Measurements from ENCODE around the gene B4GALNT3. TPM values are rescaled to one million over a fixed set of nuclear protein-coding genes. Genes with fewer than 3 reads are reported as not detected.
A peak's percentile ranks its signal among the peaks of the same experiment; 100 is the strongest.

Gene B4GALNT3
- polyA plus RNA-seq, 2 of the 4 experiments (the other 2 are of a cell fraction), result 0.43 to 0.53 TPM

- Histone ChIP-seq H3K4me2 (no peak overlapping the region), H3K9me3 (no peaks in the 10 kb centered on the region), H3K4me1 (peaks cover 9% of the 10 kb centered on the region; the same call in 2 of the 3 replicates), H3K27ac (peak overlapping the region in 1 of 2 experiments; percentile 26; a peak in 2 of 6 replicates), H3K4me3 (no peak overlapping the region)
- FAIRE-seq (no peak), ATAC-seq (no peak; a peak in 1 of 6 replicates), DNase-seq (ENCODE audit: low read depth in 1 of 2, low spot score in 1 of 2) (no peak)
- POLR2A ChIA-PET, result interaction anchor here (0.5 kb wide), 1 partner anchor 23 kb away, joined by 9 read pairs; no protein-coding TSS in a partner anchor
- CTCF ChIA-PET, result interaction anchor here (0.8 to 4.5 kb wide), 7 partner anchors 10 to 363 kb away, joined by 3 to 24 read pairs (median 5); partner anchors contain the start of gene RAD52
- WGBS (ENCODE audit: missing lambda C conversion rate), result 91% methylated on average over 16 of the region's 16 CpGs
- TF ChIP-seq HEYL (CRISPR knock-in tag; IDR thresholded peaks at IDR 0.05) (no peak), TP53 (CRISPR knock-in tag; IDR thresholded peaks at IDR 0.05) (no peak), GATA3 (IDR thresholded peaks at IDR 0.05; ENCODE audit: borderline replicate concordance) (no peak), ATOH8 (CRISPR knock-in tag; IDR thresholded peaks at IDR 0.05; ENCODE audit: low read depth) (no peak), HDAC2 (IDR thresholded peaks at IDR 0.05) (no peak), HOXB5 (CRISPR knock-in tag; IDR thresholded peaks at IDR 0.05) (no peak), ZC3H11A (IDR thresholded peaks at IDR 0.05) (no peak), CBX2 (IDR thresholded peaks at IDR 0.05; ENCODE audit: borderline replicate concordance, low read depth) (no peak), POLR2A (IDR thresholded peaks at IDR 0.05; ENCODE audit: low read length) (no peak), EHMT2 (IDR thresholded peaks at IDR 0.05; ENCODE audit: low read depth) (no peak), E2F6 (IDR thresholded peaks at IDR 0.05; ENCODE audit: borderline replicate concordance, low read depth) (no peak)
These were observed 126.8 kb downstream of the B4GALNT3 start for GRCh38 chr12:586318-587071.

GRCh38 chr12:587132-588023 lies 127.6 kb downstream of the B4GALNT3 start:
- ATAC-seq, result no peak
- no peaks in the 10 kb centered on the region for H3K9me3 ChIP-seq
- DNase-seq (ENCODE audit: low read depth in 1 of 2, low spot score in 1 of 2), result no peak
- no peak overlapping the region for H3K27ac ChIP-seq
- CTCF ChIA-PET, result interaction anchor here (0.8 to 4.5 kb wide), 6 partner anchors 11 to 362 kb away, joined by 3 to 24 read pairs (median 4); partner anchors contain the start of gene RAD52
- H3K4me1 ChIP-seq, result peaks cover 9% of the 10 kb centered on the region; the same call in 2 of the 3 replicates
- POLR2A ChIA-PET, result no interaction called here
- no peak overlapping the region for H3K4me2 ChIP-seq
- no peak overlapping the region for H3K4me3 ChIP-seq
- no peak for TF ChIP-seq E2F6 (IDR thresholded peaks at IDR 0.05; ENCODE audit: borderline replicate concordance, low read depth)
- no peak for TF ChIP-seq FOSL2 (IDR thresholded peaks at IDR 0.05)
- no peak for TF ChIP-seq FOSL2 (CRISPR knock-in tag; IDR thresholded peaks at IDR 0.05)
- no peak for TF ChIP-seq HES2 (IDR thresholded peaks at IDR 0.05)
- TF ChIP-seq MAZ (IDR thresholded peaks at IDR 0.05; ENCODE audit: borderline replicate concordance, low read depth, low read length), result no peak
- TF ChIP-seq JUN (IDR thresholded peaks at IDR 0.05), result no peak
- no peak for TF ChIP-seq RCOR1 (IDR thresholded peaks at IDR 0.05; ENCODE audit: low read depth, low read length)
- TF ChIP-seq TFCP2L1 (CRISPR knock-in tag; IDR thresholded peaks at IDR 0.05), result no peak
- no peak for TF ChIP-seq FOSB (CRISPR knock-in tag; IDR thresholded peaks at IDR 0.05)
- no peak for TF ChIP-seq PHF8 (IDR thresholded peaks at IDR 0.05; ENCODE audit: borderline replicate concordance, low read depth)
- TF ChIP-seq POLR2AphosphoS2 (conservative IDR thresholded peaks at IDR 0.05; ENCODE audit: low read length), result no peak
- no peak for TF ChIP-seq HOXA7 (CRISPR knock-in tag; IDR thresholded peaks at IDR 0.05)
- no peak for TF ChIP-seq NFE2L2 (conservative IDR thresholded peaks at IDR 0.05; ENCODE audit: low read length)
- TF ChIP-seq CHD2 (IDR thresholded peaks at IDR 0.05; ENCODE audit: low read length, partially characterized antibody), result no peak
- no peak for TF ChIP-seq ZNF302 (CRISPR knock-in tag; IDR thresholded peaks at IDR 0.05)
- TF ChIP-seq REST (IDR thresholded peaks at IDR 0.05), result no peak
- no peak for TF ChIP-seq EHF (CRISPR knock-in tag; IDR thresholded peaks at IDR 0.05)
- TF ChIP-seq CBX8 (IDR thresholded peaks at IDR 0.05), result no peak
- TF ChIP-seq GATA3 (IDR thresholded peaks at IDR 0.05; ENCODE audit: borderline replicate concordance), result no peak
- TF ChIP-seq TP53 (CRISPR knock-in tag; IDR thresholded peaks at IDR 0.05), result no peak
- no peak for FAIRE-seq
- 80% methylated on average over 18 of the region's 18 CpGs for WGBS (ENCODE audit: missing lambda C conversion rate)
